Testis (tissue), 2 donors: Measurements from ENCODE around the gene MOB3B.

Experiments used
- POLR2A ChIP-seq: fragments of 450-650 bp; IDR thresholded peaks from one replicate; pipeline ENCODE4 v1.6.1; 2017; ENCODE audit warnings: antibody characterized with exemption, mild to moderate bottlenecking, moderate library complexity
- TF ChIP-seq, protein P1 (sequence below), 3 experiments: fragments of 450-650 bp in 2 of 3; fragments of 200-600 bp in 1 of 3; sonication (generic) in 1 of 3; IDR thresholded peaks; one replicate each; pipeline ENCODE4 v1.5.1; 2016 to 2019; ENCODE audit warnings: antibody characterized with exemption in 3 of 3, mild to moderate bottlenecking in 2 of 3, moderate library complexity in 1 of 3

DNA sequence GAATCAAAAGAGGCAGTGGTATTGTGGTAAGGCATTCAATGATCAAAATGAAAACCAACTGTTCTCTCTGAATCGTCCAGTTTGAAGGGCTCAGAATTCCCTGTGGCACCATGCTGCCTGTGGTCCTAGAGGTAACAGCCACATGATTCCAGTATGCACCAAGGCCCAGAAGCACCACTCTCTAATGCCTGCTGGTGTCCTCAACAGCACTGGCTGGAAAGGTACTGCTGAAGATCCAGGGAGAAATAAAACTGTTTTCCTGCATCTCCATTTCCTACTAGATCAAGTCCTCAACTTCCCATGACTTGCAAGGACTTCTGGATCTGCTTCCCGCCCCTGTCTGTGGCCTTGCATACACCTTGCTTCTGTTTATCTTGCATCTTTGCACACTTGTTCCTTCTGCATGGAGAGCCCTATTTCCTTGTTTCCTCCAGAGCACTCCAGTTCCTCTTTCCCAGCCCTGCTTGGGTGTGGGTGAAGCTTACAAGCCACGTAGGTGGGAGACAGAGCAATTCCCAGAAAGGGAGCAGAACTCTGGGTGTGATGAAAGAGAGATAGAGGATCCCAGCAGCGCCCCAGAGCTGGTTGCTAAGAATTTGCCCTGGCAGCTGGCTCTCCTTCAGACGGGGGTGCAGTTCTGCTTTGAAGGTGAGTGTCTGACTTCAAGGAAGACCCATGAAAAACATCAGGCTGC, 191.6 kb downstream of the MOB3B start:
- TF ChIP-seq, protein P1, sequence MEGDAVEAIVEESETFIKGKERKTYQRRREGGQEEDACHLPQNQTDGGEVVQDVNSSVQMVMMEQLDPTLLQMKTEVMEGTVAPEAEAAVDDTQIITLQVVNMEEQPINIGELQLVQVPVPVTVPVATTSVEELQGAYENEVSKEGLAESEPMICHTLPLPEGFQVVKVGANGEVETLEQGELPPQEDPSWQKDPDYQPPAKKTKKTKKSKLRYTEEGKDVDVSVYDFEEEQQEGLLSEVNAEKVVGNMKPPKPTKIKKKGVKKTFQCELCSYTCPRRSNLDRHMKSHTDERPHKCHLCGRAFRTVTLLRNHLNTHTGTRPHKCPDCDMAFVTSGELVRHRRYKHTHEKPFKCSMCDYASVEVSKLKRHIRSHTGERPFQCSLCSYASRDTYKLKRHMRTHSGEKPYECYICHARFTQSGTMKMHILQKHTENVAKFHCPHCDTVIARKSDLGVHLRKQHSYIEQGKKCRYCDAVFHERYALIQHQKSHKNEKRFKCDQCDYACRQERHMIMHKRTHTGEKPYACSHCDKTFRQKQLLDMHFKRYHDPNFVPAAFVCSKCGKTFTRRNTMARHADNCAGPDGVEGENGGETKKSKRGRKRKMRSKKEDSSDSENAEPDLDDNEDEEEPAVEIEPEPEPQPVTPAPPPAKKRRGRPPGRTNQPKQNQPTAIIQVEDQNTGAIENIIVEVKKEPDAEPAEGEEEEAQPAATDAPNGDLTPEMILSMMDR (IDR thresholded peaks at IDR 0.05): no peak
- no peak for TF ChIP-seq POLR2A
